ENCODE data around the gene GRM5. TPM values are rescaled to one million over a fixed set of nuclear protein-coding genes. Genes with fewer than 3 reads are reported as not detected.

GRM5 gene
- total RNA-seq, 4 donors from 2014 or later = not detected

DNA sequence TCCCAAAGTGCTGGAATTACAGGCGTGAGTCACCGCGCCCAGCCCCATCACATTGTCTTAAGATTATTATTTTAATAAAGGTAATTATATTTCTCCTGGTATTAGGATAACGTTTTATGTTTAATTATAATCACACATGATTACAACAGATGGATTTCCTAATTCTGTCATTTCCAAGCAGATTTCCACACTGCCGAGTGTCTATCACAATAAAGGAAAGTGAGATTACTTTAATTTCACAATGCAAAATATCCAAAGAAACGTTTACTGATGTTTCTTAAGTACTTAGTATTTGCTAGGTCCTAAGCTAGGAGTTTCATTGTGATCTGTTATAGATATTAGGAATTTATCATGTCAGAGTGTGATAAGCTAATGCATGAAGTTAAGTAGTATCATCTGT lies 524.8 kb downstream of the GRM5 start:
- no peak overlapping the region for H3K4me3 ChIP-seq
- no peaks in the 10 kb centered on the region for H3K9me3 ChIP-seq
- TF ChIP-seq POLR2A (IDR thresholded peaks at IDR 0.05) = no peak
- TF ChIP-seq POLR2AphosphoS5 (IDR thresholded peaks at IDR 0.05) = no peak
- no peak for TF ChIP-seq EP300 (IDR thresholded peaks at IDR 0.05)
- TF ChIP-seq, protein P1, sequence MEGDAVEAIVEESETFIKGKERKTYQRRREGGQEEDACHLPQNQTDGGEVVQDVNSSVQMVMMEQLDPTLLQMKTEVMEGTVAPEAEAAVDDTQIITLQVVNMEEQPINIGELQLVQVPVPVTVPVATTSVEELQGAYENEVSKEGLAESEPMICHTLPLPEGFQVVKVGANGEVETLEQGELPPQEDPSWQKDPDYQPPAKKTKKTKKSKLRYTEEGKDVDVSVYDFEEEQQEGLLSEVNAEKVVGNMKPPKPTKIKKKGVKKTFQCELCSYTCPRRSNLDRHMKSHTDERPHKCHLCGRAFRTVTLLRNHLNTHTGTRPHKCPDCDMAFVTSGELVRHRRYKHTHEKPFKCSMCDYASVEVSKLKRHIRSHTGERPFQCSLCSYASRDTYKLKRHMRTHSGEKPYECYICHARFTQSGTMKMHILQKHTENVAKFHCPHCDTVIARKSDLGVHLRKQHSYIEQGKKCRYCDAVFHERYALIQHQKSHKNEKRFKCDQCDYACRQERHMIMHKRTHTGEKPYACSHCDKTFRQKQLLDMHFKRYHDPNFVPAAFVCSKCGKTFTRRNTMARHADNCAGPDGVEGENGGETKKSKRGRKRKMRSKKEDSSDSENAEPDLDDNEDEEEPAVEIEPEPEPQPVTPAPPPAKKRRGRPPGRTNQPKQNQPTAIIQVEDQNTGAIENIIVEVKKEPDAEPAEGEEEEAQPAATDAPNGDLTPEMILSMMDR (IDR thresholded peaks at IDR 0.05) = no peak
- peaks cover 0 to 5% (median 0%) of the 10 kb centered on the region in 3 donors for H3K4me1 ChIP-seq
- H3K36me3 ChIP-seq = no peaks in the 10 kb centered on the region
- 78 to 89% methylated on average over 5 to 6 of the region's 6 CpGs for WGBS, 2 donors (ENCODE audit: low coverage in 1 of 2)
- no peak for ATAC-seq
- H3K27ac ChIP-seq = no peak overlapping the region
- H3K27me3 ChIP-seq = no peaks in the 10 kb centered on the region

DNA sequence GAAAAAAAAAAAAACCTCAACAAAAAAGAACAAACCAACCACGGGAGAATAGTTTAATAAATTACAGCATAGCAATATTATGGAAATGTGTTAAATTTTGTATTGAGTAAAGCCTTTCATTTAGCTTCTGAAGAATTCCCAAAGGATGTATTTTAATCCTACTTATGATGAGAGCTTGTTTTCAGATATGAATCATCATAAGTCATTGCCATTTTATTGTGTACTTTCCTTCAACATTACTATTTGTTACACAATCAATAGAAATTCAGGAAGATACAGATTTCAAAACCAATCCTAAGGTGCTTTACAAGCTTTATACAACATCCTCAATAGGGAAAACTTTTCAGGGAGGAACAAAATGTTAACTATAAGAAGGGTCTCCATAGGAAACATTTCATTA lies 527.7 kb downstream of the GRM5 start:
- Histone ChIP-seq H3K9me3 (no peaks in the 10 kb centered on the region), H3K36me3 (no peaks in the 10 kb centered on the region), H3K4me3 (no peak overlapping the region), H3K27me3 (no peaks in the 10 kb centered on the region), H3K4me1 (no peaks in the 10 kb centered on the region), H3K27ac (no peak overlapping the region)
- ATAC-seq = no peak
- TF ChIP-seq, protein P1 (IDR thresholded peaks at IDR 0.05) = no peak
- TF ChIP-seq POLR2A (IDR thresholded peaks at IDR 0.05) (no peak), EP300 (IDR thresholded peaks at IDR 0.05) (no peak), POLR2AphosphoS5 (IDR thresholded peaks at IDR 0.05) (no peak)
- WGBS, 2 donors (ENCODE audit: low coverage in 1 of 2) = 30 to 62% methylated on average over 1 of the region's 1 CpG

DNA sequence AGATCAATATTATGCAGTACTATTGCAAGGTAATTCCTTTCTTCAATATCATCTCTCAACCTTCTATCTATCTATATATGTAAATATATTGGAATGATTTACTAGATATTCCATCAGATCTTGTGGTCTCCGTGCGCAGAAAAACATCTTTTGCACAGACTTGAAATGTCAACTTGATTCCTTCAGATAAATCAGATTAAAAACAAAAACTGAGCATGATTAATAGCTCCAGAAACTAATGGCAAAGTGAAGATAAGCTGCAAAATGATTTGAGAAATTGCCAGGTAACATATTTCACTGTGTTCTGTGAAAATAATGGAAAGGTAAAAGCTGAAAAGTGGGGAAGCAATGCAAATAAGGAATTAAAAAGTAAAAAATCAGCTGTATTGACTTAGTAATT lies 528.2 kb downstream of the GRM5 start:
- ATAC-seq = no peak
- H3K27me3 ChIP-seq = no peaks in the 10 kb centered on the region
- no peaks in the 10 kb centered on the region for H3K4me1 ChIP-seq
- no peaks in the 10 kb centered on the region for H3K36me3 ChIP-seq
- no peak overlapping the region for H3K4me3 ChIP-seq
- 0 to 38% methylated on average over 1 to 2 of the region's 2 CpGs for WGBS, 2 donors (ENCODE audit: low coverage in 1 of 2)
- no peak for TF ChIP-seq POLR2AphosphoS5 (IDR thresholded peaks at IDR 0.05)
- TF ChIP-seq POLR2A (IDR thresholded peaks at IDR 0.05) = no peak
- TF ChIP-seq EP300 (IDR thresholded peaks at IDR 0.05) = no peak
- TF ChIP-seq, protein P1 (IDR thresholded peaks at IDR 0.05) = no peak
- no peak overlapping the region for H3K27ac ChIP-seq
- H3K9me3 ChIP-seq = no peaks in the 10 kb centered on the region

DNA sequence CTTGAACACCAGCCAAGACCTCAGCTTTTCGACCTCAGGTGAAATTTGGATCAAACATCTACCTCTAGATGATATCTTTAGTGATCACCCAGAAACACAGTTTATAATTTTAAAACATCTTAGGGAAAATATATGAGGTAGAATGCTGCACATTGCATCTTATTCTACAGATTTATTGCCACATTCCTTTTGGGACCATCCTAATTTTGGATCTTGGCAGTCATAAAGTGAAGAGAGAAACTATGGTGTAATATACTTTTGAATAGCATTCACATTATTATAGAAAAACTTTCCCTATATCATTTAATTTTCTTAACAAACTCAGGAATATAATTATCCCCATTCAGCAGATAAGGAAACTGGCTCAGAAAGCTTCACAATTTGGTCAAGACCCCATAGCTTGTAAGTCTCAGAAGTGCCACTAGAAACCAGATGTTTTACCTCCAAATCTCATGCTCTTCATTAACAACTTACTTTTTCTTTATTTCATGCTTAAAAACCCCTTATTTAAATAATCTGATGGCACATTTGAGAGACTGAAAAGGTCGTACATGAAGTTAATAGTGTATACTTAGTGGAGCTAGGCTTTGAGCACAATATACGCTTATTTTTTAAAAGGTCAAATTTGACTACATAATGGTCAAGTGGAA lies 529.0 kb downstream of the GRM5 start:
- no peak for TF ChIP-seq EP300 (IDR thresholded peaks at IDR 0.05)
- TF ChIP-seq POLR2A (IDR thresholded peaks at IDR 0.05) = no peak
- TF ChIP-seq, protein P1 (IDR thresholded peaks at IDR 0.05) = no peak
- TF ChIP-seq POLR2AphosphoS5 (IDR thresholded peaks at IDR 0.05) = no peak
- 81 to 93% methylated on average over 3 of the region's 3 CpGs for WGBS, 2 donors (ENCODE audit: low coverage in 1 of 2)
- ATAC-seq = no peak
- no peaks in the 10 kb centered on the region for H3K9me3 ChIP-seq
- H3K36me3 ChIP-seq = no peaks in the 10 kb centered on the region
- no peak overlapping the region for H3K27ac ChIP-seq
- H3K4me3 ChIP-seq = no peak overlapping the region
- H3K4me1 ChIP-seq = no peaks in the 10 kb centered on the region
- H3K27me3 ChIP-seq = no peaks in the 10 kb centered on the region

DNA sequence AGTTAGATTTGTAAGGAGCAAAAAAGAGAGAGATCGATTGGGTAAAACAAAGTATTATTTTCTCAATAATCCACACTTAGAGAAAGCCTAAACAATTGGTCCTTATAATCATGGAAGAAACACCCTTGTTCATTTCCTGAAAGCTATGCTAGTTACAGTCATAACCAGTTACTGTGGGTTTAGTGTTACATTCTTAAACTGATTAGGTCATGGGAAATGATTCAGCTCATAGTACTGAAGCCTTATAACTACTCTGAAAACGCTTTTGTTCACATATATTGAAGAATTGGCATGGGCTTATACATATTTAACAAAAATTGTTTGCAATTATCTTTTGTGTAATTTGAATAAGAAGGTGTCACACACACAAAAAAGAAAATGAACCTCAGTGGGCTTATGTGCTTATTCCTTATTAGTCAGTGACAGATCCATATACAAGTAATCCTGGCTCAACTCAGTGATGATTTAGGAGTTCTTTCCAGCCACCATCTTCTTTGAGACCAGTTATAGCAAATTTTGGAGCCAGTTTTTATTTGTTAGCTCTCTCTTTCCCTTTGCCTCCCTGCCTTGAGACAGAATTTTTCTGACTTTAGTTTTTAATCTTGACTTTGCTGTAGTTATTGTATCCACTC lies 529.8 kb downstream of the GRM5 start:
- TF ChIP-seq POLR2AphosphoS5 (IDR thresholded peaks at IDR 0.05) (peak; percentile 53), EP300 (IDR thresholded peaks at IDR 0.05) (no peak), POLR2A (IDR thresholded peaks at IDR 0.05) (no peak)
- Histone ChIP-seq H3K4me1 (no peaks in the 10 kb centered on the region), H3K27ac (no peak overlapping the region), H3K4me3 (no peak overlapping the region), H3K36me3 (no peaks in the 10 kb centered on the region), H3K9me3 (no peaks in the 10 kb centered on the region), H3K27me3 (no peaks in the 10 kb centered on the region)
- no peak for ATAC-seq
- WGBS, 2 donors (ENCODE audit: low coverage in 1 of 2) = 34 to 58% methylated on average over 2 of the region's 2 CpGs
